ENCODE data around the gene RNASET2.
"Not testable (repeated sequence)": the region's sequence is repeated elsewhere in the genome, so short reads cannot be mapped to it uniquely, and the experiment has no call there.

Gene RNASET2

GRCh38 chr6:166900130-166900708, 56.1 kb downstream of the RNASET2 start:
- DNase-seq = no peak

GRCh38 chr6:166898910-166899309, 57.4 kb downstream of the RNASET2 start:
- DNase-seq = no peak

GRCh38 chr6:166894614-166895013, 61.7 kb downstream of the RNASET2 start:
- not testable (repeated sequence) for DNase-seq

- DNase-seq = not testable (repeated sequence)
Observed at GRCh38 chr6:166892472-166892871, 63.9 kb downstream of the RNASET2 start.

- not testable (repeated sequence) for DNase-seq
Observed at GRCh38 chr6:166886773-166887172, 69.6 kb downstream of the RNASET2 start.

- DNase-seq = not testable (repeated sequence)
Observed at GRCh38 chr6:166884958-166885357, 71.4 kb downstream of the RNASET2 start.

- DNase-seq = no peak
Observed at GRCh38 chr6:166879594-166879993, 76.8 kb downstream of the RNASET2 start.
